Parathyroid adenoma (tissue), 2 donors: Measurements from ENCODE around the gene DSCAML1.

Experiments
- H2AFZ ChIP-seq: fragments of 300-600 bp; sonication (generic); one replicate; pipeline ENCODE4 v1.7.0; 2017; ENCODE audit warnings: antibody characterized with exemption, mild to moderate bottlenecking
- H3K27ac ChIP-seq: fragments of 300-600 bp; sonication (generic); one replicate; pipeline ENCODE4 v1.7.0; 2017
- H3K27me3 ChIP-seq: fragments of 300-600 bp; sonication (generic); one replicate; pipeline ENCODE4 v1.7.0; 2017; ENCODE audit warnings: low read length; ENCODE audit not compliant: control insufficient read depth, insufficient read depth
- H3K36me3 ChIP-seq: fragments of 300-600 bp; sonication (generic); one replicate; pipeline ENCODE4 v1.7.0; 2017; ENCODE audit warnings: low read length; ENCODE audit not compliant: control insufficient read depth, insufficient read depth
- H3K4me1 ChIP-seq: fragments of 300-600 bp; sonication (generic); one replicate; pipeline ENCODE4 v1.7.0; 2017; ENCODE audit warnings: control low read depth
- H3K4me2 ChIP-seq: fragments of 300-600 bp; sonication (generic); one replicate; pipeline ENCODE4 v1.7.0; 2017; ENCODE audit warnings: low read length
- H3K4me3 ChIP-seq: fragments of 300-600 bp; sonication (generic); one replicate; pipeline ENCODE4 v1.7.0; 2017; ENCODE audit warnings: low read depth, low read length
- H3K79me2 ChIP-seq: fragments of 300-600 bp; sonication (generic); one replicate; pipeline ENCODE4 v1.7.0; 2017; ENCODE audit warnings: control low read depth
- H3K9ac ChIP-seq: fragments of 300-600 bp; sonication (generic); one replicate; pipeline ENCODE4 v1.7.0; 2017; ENCODE audit warnings: mild to moderate bottlenecking
- H3K9me3 ChIP-seq: fragments of 300-600 bp; sonication (generic); one replicate; pipeline ENCODE4 v1.7.0; 2017; ENCODE audit warnings: low read length; ENCODE audit not compliant: control insufficient read depth
- TF ChIP-seq, protein P1 (sequence below): fragments of 300-600 bp; sonication (generic); IDR thresholded peaks from one replicate; pipeline ENCODE4 v1.7.0; 2017; ENCODE audit warnings: antibody characterized with exemption, mild to moderate bottlenecking
- donor health status: primary hyperparathyroidism.

The DSCAML1 gene

DNA sequence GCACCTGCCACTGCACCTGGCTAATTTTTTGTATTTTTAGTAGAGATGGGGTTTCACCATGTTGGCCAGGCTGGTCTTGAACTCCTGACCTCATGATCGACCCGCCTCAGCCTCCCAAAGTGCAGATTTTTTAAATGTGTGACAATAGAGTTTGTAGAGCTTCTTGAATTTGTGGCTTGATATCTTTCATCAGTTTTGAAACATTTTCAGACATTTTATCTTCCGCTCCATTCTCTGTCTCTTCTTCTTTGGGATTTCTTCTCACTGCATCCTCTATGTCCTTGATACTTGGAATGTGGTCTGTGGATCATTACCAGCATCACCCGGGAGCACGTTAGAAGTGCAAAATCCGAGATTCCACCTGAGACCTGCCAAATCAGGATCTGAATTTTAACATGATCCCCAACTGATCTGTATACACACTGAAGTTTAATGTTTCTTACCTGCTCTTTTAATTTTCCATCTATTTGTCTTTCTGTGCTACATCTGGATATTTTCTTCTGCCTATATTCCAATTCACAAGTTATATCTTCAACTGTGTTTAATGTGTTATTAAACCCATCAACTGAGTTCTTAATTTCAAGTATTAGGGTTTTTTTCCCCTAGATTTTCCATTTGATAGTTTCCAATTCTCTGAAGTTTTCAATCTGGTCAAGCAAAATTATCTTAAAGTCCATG is 343.0 kb downstream of the DSCAML1 start:
- H3K9ac ChIP-seq, result no peak overlapping the region
- no peaks in the 10 kb centered on the region for H3K36me3 ChIP-seq
- H3K79me2 ChIP-seq, result no peaks in the 10 kb centered on the region
- H3K9me3 ChIP-seq, result no peaks in the 10 kb centered on the region
- TF ChIP-seq, protein P1, sequence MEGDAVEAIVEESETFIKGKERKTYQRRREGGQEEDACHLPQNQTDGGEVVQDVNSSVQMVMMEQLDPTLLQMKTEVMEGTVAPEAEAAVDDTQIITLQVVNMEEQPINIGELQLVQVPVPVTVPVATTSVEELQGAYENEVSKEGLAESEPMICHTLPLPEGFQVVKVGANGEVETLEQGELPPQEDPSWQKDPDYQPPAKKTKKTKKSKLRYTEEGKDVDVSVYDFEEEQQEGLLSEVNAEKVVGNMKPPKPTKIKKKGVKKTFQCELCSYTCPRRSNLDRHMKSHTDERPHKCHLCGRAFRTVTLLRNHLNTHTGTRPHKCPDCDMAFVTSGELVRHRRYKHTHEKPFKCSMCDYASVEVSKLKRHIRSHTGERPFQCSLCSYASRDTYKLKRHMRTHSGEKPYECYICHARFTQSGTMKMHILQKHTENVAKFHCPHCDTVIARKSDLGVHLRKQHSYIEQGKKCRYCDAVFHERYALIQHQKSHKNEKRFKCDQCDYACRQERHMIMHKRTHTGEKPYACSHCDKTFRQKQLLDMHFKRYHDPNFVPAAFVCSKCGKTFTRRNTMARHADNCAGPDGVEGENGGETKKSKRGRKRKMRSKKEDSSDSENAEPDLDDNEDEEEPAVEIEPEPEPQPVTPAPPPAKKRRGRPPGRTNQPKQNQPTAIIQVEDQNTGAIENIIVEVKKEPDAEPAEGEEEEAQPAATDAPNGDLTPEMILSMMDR, result no peak
- no peaks in the 10 kb centered on the region for H3K27me3 ChIP-seq
- H2AFZ ChIP-seq, result no peak overlapping the region
- no peak overlapping the region for H3K27ac ChIP-seq
- H3K4me1 ChIP-seq, result no peaks in the 10 kb centered on the region
- no peak overlapping the region for H3K4me2 ChIP-seq
- H3K4me3 ChIP-seq, result no peak overlapping the region

DNA sequence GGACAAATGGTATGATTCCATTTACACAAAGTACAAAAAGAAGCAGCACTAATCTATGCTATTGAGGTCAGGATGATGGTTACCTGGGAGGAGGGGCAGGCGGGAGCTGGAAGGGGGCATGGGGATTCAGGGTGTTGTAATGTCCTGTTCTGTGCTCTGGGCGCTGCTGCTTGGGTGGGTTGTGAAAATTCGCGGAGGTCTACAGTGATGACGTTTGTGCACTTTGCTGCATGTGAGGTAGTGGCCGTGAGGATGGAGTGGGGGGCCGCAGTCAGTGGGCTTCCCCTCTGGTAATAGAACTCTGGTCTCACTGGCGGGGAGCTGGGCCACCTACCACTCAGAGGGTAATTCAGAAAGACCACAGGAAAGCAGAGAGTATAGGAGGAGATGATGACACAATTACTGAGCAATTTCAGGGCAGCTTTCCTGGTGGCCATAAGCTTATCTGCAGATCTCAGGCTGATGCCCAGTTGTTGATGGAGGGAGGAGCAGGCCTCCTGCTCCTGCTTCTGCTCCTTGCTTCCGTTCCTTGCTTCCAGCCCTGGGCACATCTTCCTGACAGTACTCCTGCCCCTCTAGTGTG is 347.8 kb downstream of the DSCAML1 start:
- no peaks in the 10 kb centered on the region for H3K36me3 ChIP-seq
- TF ChIP-seq, protein P1, result no peak

DNA sequence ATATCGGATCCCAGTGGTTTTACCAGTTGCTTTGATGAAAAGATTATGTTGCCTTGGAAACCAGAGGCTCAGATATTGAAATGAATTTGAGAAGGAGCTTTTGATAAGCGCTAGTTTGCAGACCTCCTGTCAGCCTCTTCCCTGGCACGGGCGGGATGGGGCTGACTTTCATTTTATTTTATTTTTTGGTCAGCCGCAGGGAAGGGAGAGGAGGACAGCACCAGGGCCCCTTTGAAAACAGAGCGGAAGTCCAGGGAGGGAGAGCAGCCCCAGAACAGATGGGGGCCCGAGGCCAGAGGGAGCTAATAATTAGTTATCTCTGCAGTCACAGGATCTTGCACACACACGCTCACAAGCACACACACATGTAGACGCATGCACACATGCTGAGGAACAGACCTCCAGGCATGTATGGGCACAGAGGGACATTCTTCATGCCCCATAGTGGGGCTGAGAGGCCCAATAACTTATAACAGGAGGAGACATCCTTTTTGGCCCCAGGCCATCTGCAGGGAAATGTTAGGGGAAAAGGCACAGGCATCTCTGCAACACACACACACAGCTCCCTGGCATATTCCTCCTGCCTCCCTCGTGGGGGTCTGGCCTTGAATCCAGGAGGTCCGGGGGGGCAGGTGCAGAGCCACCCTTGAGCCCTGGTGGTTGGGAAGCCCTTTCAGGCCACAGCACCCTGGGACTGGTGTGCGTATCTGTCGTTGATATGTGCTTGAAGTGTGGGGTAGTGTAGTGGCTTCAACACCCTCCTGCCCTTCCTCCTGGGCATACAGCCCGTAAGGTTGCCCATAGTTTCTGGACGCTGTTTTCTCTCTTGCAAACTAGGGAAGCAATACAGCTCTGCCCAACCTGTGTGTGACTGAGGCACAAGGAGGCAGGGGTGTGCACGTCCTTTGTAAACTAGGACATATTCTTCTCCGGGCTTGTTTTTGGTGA is 352.0 kb downstream of the DSCAML1 start:
- TF ChIP-seq, protein P1, result no peak
- no peaks in the 10 kb centered on the region for H3K4me1 ChIP-seq
- no peak overlapping the region for H2AFZ ChIP-seq
- H3K36me3 ChIP-seq, result no peaks in the 10 kb centered on the region
- no peaks in the 10 kb centered on the region for H3K27me3 ChIP-seq
- no peaks in the 10 kb centered on the region for H3K9me3 ChIP-seq
- H3K9ac ChIP-seq, result no peak overlapping the region
- no peaks in the 10 kb centered on the region for H3K79me2 ChIP-seq
- H3K27ac ChIP-seq, result no peak overlapping the region
- H3K4me2 ChIP-seq, result no peak overlapping the region
- no peak overlapping the region for H3K4me3 ChIP-seq

More for the DNA sequence above, 347.8 kb downstream of the DSCAML1 start:
- H3K4me1 ChIP-seq, result no peaks in the 10 kb centered on the region
- H3K27me3 ChIP-seq, result no peaks in the 10 kb centered on the region
- H3K9ac ChIP-seq, result no peak overlapping the region
- H3K4me2 ChIP-seq, result no peak overlapping the region
- H2AFZ ChIP-seq, result no peak overlapping the region
- no peak overlapping the region for H3K4me3 ChIP-seq
- no peaks in the 10 kb centered on the region for H3K9me3 ChIP-seq
- no peaks in the 10 kb centered on the region for H3K79me2 ChIP-seq
- no peak overlapping the region for H3K27ac ChIP-seq

DNA sequence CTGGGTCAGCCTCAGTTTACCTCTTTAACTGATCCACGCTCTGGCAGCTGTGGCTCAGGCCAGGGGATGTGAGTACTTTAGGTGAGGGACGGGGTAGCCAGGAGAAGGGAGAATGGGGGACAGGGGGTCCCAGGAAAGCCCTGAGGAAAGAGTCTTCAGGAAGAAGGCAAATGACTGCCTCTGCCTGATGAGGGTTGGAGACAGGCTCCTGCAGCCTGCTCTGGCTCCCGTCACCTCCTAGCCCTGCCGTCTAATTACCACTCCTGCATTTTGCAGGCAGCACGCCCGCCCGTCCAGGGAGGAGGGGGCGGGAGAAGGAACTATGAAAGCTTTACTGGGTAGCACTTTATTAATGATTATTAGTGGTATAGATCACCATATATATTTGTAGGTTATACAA is 352.8 kb downstream of the DSCAML1 start:
- H3K4me1 ChIP-seq, result no peaks in the 10 kb centered on the region
- H3K4me3 ChIP-seq, result no peak overlapping the region
- no peaks in the 10 kb centered on the region for H3K27me3 ChIP-seq
- no peaks in the 10 kb centered on the region for H3K36me3 ChIP-seq
- H2AFZ ChIP-seq, result no peak overlapping the region
- no peaks in the 10 kb centered on the region for H3K9me3 ChIP-seq
- H3K79me2 ChIP-seq, result no peaks in the 10 kb centered on the region
- no peak overlapping the region for H3K27ac ChIP-seq
- TF ChIP-seq, protein P1, result no peak
- H3K9ac ChIP-seq, result no peak overlapping the region
- H3K4me2 ChIP-seq, result no peak overlapping the region
